NOMO-1 (cell line): ENCODE measurements around the gene ELP6.
"Not testable (repeated sequence)": the region's sequence is repeated elsewhere in the genome, so short reads cannot be mapped to it uniquely, and the experiment has no call there.

ENCODE experiments used
- DNase-seq, 2 experiments: peaks; one replicate each; lab custom pipeline; 2025; ENCODE audit not compliant: unreplicated experiment in 2 of 2; lab: John Stamatoyannopoulos, UW

Gene ELP6

DNA sequence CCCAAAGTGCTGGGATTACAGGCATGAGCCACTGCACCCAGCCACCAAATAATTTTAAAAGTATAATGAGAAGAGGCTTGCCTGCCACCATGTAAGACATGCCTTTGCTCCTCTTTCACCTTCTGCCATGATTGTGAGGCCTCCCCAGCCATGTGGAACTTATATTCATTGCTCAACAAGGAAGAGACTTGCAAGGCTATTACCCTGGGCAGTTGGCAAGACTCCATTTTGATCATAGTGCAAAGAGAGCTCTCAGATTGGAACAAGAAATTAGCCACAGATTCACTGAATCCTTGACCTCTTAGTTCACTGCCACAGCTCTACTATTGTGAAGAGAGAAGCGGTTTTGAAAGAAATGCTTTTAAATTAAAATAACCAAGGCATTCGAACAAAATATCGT lies 43.9 kb downstream of the ELP6 start:
- no peak for DNase-seq

DNA sequence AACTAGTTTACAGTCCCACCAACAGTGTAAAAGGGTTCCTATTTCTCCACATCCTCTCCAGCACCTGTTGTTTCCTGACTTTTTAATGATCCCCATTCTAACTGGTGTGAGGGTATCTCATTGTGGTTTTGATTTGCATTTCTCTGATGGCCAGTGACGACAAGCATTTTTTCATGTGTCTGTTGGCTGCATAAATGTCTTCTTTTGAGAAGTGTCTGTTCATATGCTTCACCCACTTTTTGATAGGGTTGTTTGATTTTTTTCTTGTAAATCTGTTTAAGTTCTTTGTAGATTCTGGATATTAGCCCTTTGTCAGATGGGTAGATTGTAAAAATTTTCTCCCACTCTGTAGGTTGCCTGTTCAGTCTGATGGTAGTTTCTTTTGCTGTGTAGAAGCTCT lies 45.2 kb downstream of the ELP6 start:
- DNase-seq = not testable (repeated sequence)

DNA sequence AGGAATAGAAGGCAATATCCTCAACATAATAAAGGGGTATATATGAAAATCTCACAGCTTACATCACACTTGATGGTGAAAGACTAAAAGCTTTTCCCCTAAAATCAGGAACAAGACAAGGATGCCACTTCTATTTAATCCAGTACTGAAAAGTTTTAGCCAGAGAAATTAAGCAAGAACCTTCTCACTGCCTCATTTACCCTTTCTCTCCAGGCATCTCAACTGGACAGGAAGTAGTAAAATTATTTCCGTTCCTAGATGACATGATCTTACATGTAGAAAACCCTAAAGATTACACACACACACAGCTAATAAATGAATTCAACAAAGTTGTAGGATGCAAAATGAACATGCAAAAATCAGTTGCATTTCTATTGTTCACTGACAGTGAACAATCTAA lies 48.9 kb downstream of the ELP6 start:
- peak; percentile 70 to 93 for DNase-seq

DNA sequence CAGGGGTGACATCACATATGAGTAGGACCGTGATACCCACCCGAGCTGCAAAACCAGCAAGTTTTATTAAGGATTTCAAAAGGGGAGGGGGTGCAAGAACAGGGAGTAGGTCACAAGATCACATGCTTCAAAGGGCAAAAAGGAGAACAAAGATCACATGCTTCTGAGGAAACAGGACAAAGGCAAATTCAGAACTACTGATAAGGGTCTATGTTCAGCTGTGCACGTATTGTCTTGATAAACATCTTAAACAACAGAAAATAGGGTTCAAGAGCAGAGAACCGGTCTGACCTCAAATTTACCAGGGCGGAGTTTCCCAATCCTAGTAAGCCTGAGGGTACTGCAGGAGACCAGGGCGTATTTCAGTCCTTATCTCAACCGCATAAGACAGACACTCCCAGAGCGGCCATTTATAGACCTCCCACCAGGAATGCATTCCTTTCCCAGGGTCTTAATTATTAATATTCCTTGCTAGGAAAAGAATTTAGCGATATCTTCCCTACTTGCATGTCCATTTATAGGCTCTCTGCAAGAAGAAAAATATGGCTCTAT lies 53.9 kb downstream of the ELP6 start:
- DNase-seq = not testable (repeated sequence)

DNA sequence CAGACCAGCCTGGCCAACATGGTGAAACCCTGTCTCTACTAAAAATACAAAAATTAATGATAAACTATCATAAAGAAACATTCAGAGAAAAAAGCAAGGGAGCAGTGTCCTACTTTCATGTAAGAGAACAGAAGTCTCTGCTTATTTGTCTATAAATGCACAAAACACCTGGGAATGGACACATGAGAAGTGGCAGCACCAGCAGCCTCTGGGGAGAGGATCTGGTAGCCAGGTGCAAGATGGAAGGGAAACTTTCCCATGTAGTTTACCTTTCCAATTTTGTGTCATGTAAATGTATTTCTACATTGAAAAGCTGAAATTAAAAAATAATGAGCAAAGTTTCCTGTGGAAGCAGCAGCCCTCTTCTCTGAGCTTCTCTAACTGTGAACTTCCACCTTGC lies 56.5 kb downstream of the ELP6 start:
- no peak for DNase-seq

DNA sequence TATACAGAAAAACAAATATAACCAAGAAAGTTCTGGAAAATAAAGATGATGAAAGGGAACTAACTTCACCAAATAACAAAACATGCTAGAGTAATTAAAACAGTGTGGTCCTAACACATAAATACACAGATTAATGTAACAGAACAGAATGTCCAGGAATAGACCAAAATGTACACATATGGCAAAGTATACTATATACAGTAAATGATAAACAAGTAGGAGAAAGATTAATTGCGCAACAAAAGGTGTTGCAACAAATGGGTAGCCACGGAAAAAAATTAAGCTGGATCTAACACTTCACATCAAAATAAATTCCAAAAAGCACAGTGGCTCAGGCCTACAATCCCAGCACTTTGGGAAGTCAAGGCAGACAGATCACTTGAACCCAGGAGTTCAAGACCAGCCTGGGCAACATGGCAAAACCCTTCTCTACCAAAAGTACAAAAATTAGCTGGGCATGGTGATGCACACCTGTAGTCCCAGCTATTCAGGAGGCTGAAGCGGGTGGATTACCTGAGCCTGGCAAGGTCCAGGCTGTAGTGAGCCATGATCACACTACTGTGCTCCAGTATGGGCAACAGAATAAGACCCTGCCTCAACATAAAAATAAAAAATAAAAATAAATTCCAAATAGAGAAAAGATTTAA lies 57.6 kb downstream of the ELP6 start:
- peak in 1 of 2 experiments; percentile 6 for DNase-seq

DNA sequence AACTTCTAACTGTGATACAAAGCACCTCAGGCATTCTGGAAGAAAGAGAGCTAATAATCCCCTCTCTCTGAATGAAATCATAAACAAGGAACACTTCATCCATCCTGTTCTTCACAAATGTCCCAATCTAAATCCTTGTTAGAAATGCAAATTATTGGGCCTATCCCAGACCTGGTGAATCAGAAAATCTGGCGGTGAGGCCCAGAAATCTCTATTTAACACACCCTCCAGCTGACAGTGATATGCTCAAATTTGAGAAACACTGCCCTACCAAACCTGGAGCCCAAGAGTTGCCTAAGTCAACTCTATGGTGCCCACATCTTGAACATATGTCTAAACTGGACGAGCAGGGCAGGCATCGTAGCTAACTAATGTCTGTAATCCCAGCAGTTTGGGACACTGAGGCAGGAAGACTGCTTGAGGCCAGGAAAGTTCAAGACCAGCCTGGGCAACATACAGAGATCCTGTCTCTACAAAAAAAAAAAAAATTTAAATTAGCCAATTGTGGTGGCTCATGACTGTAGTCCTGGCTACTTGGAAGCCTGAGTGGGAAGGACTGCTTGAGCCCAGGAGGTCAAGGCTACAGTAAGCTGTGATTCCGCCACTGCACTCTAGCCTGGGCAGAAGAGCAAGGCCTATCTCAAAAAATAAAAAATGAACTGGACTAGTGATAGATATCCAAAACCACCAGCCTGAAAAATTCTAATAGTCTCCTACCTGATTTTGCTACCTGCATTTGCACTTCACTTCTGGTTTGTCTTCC lies 60.9 kb downstream of the ELP6 start:
- no peak for DNase-seq
